DND-41 (cell line): ENCODE results near the gene DGKI.

Experiments used
- ATAC-seq: fragments of 200-7000 bp; cut with Tn5 transposase; 3 replicates; pipeline ENCODE4 v1.9.1; 2021; ENCODE audit warnings: low read depth; ENCODE audit not compliant: insufficient read depth
- DNase-seq: peaks from one replicate; pipeline ENCODE4 v3.0.0-alpha.2; 2020
- H2AFZ ChIP-seq: 2 replicates; pipeline ENCODE4 v1.6.0; 2012; ENCODE audit warnings: low read depth, low read length
- H3K27ac ChIP-seq: 2 replicates; pipeline ENCODE4 v1.5.1; 2012; ENCODE audit warnings: low read length, inconsistent platforms
- H3K27me3 ChIP-seq: fragments of 200-600 bp; sonication (generic); 2 replicates; pipeline ENCODE4 v1.6.0; 2012; ENCODE audit warnings: low read length, mild to moderate bottlenecking, inconsistent platforms; ENCODE audit not compliant: insufficient read depth, poor library complexity
- H3K36me3 ChIP-seq: 2 replicates; pipeline ENCODE4 v1.5.1; 2012; ENCODE audit warnings: low read length, inconsistent platforms; ENCODE audit not compliant: insufficient read depth
- H3K4me1 ChIP-seq: 2 replicates; pipeline ENCODE4 v1.5.1; 2012; ENCODE audit warnings: mild to moderate bottlenecking, low read length; ENCODE audit not compliant: insufficient read depth
- H3K4me2 ChIP-seq: 2 replicates; pipeline ENCODE4 v1.6.0; 2012; ENCODE audit warnings: mild to moderate bottlenecking, moderate library complexity, low read length, inconsistent platforms; ENCODE audit not compliant: insufficient read depth
- H3K4me3 ChIP-seq, 2 experiments: fragments of 200-600 bp in 1 of 2; shearing (Covaris generic) in 1 of 2; 2 replicates each; pipeline ENCODE4 v1.5.1; 2012 to 2016; ENCODE audit warnings: inconsistent platforms in 2 of 2, low read length in 2 of 2, mild to moderate bottlenecking in 2 of 2, low read depth in 1 of 2, moderate library complexity in 1 of 2
- H3K79me2 ChIP-seq: 2 replicates; pipeline ENCODE4 v1.6.0; 2012; ENCODE audit warnings: low read length, inconsistent platforms; ENCODE audit not compliant: insufficient read depth
- H3K9ac ChIP-seq: 2 replicates; pipeline ENCODE4 v1.6.0; 2012; ENCODE audit warnings: low read depth, mild to moderate bottlenecking, inconsistent platforms, low read length, moderate library complexity
- H3K9me3 ChIP-seq: 2 replicates; pipeline ENCODE4 v1.5.1; 2012; ENCODE audit warnings: low read length, moderate library complexity, mild to moderate bottlenecking, inconsistent platforms; ENCODE audit not compliant: insufficient read depth, severe bottlenecking
- H4K20me1 ChIP-seq: 2 replicates; pipeline ENCODE4 v1.6.0; 2012; ENCODE audit warnings: low read length; ENCODE audit not compliant: insufficient read depth
- CTCF ChIP-seq: IDR thresholded peaks from 2 replicates; pipeline ENCODE4 v1.5.1; 2012; ENCODE audit warnings: borderline replicate concordance, low read length, moderate library complexity, mild to moderate bottlenecking; ENCODE audit not compliant: poor library complexity, severe bottlenecking; ENCODE audit errors: extremely low read depth
- EZH2 ChIP-seq: IDR thresholded peaks from 3 replicates; pipeline ENCODE4 v1.6.1; 2012; ENCODE audit warnings: borderline replicate concordance, low read depth, mild to moderate bottlenecking, moderate library complexity, low read length, inconsistent platforms; ENCODE audit not compliant: severe bottlenecking

DGKI gene

GRCh38 chr7:137439829-137440825 lies 406.6 kb downstream of the DGKI start:
- H3K27me3 ChIP-seq, result no peaks in the 10 kb centered on the region
- no peak for TF ChIP-seq EZH2
- no peaks in the 10 kb centered on the region for H4K20me1 ChIP-seq
- no peak overlapping the region for H3K4me3 ChIP-seq
- no peaks in the 10 kb centered on the region for H3K79me2 ChIP-seq
- no peak for ATAC-seq
- H3K36me3 ChIP-seq, result no peaks in the 10 kb centered on the region
- no peak for DNase-seq
- H2AFZ ChIP-seq, result no peak overlapping the region
- no peaks in the 10 kb centered on the region for H3K4me1 ChIP-seq
- no peak overlapping the region for H3K9ac ChIP-seq
- H3K4me2 ChIP-seq, result no peak overlapping the region
- no peaks in the 10 kb centered on the region for H3K9me3 ChIP-seq
- H3K27ac ChIP-seq, result no peak overlapping the region

- H3K4me2 ChIP-seq, result no peak overlapping the region
- H3K79me2 ChIP-seq, result no peaks in the 10 kb centered on the region
- H2AFZ ChIP-seq, result no peak overlapping the region
- ATAC-seq (no peak), DNase-seq (no peak)
- H3K27me3 ChIP-seq, result no peaks in the 10 kb centered on the region
- H3K36me3 ChIP-seq, result no peaks in the 10 kb centered on the region
- H4K20me1 ChIP-seq, result no peaks in the 10 kb centered on the region
- H3K27ac ChIP-seq, result no peak overlapping the region
- H3K4me3 ChIP-seq, result no peak overlapping the region
- no peaks in the 10 kb centered on the region for H3K4me1 ChIP-seq
- TF ChIP-seq EZH2, result no peak
- H3K9me3 ChIP-seq, result no peaks in the 10 kb centered on the region
- no peak overlapping the region for H3K9ac ChIP-seq
Measured at GRCh38 chr7:137434946-137435345, 411.8 kb downstream of the DGKI start.

GRCh38 chr7:137434530-137434929 lies 412.2 kb downstream of the DGKI start:
- TF ChIP-seq EZH2 (no peak), CTCF (no peak)
- no peaks in the 10 kb centered on the region for H3K79me2 ChIP-seq
- H2AFZ ChIP-seq, result no peak overlapping the region
- H3K9me3 ChIP-seq, result no peaks in the 10 kb centered on the region
- H3K4me3 ChIP-seq, result no peak overlapping the region
- H3K27ac ChIP-seq, result no peak overlapping the region
- H3K27me3 ChIP-seq, result no peaks in the 10 kb centered on the region
- ATAC-seq (no peak), DNase-seq (no peak)
- H3K36me3 ChIP-seq, result no peaks in the 10 kb centered on the region
- H3K9ac ChIP-seq, result no peak overlapping the region
- no peak overlapping the region for H3K4me2 ChIP-seq
- H4K20me1 ChIP-seq, result no peaks in the 10 kb centered on the region
- H3K4me1 ChIP-seq, result no peaks in the 10 kb centered on the region

GRCh38 chr7:137423321-137423720 lies 423.5 kb downstream of the DGKI start:
- no peak overlapping the region for H3K4me2 ChIP-seq
- no peak overlapping the region for H2AFZ ChIP-seq
- ATAC-seq, result no peak
- H3K9me3 ChIP-seq, result no peaks in the 10 kb centered on the region
- H4K20me1 ChIP-seq, result no peaks in the 10 kb centered on the region
- H3K27ac ChIP-seq, result no peak overlapping the region
- TF ChIP-seq CTCF (no peak), EZH2 (no peak)
- no peaks in the 10 kb centered on the region for H3K79me2 ChIP-seq
- H3K9ac ChIP-seq, result no peak overlapping the region
- H3K27me3 ChIP-seq, result no peaks in the 10 kb centered on the region
- H3K4me1 ChIP-seq, result no peaks in the 10 kb centered on the region
- DNase-seq, result no peak
- no peak overlapping the region for H3K4me3 ChIP-seq
- H3K36me3 ChIP-seq, result no peaks in the 10 kb centered on the region
